ENCODE measurements around the gene TXNL4B.
"Not testable (repeated sequence)": the region's sequence is repeated elsewhere in the genome, so short reads cannot be mapped to it uniquely, and the experiment has no call there.

Gene TXNL4B

DNA sequence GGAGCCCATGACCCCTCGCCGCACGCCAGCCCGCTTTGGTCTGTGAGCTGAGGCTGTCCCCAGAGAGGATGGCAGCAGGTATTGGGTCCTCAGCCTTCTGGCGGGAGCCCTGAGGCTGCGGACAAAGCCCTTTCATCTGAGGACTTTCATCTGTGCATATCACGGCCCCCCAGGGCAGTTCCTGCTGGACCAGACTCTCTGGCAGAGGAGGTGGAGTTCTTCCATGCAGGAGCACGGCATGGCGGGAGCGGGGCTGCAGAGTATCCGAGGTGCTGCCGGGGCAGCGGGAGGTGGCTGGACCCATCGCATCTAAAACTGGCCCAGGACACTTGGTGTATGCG, 19.0 kb upstream of the TXNL4B start:
- no peak for DNase-seq (ENCODE audit: low read depth in 3 of 3)

DNA sequence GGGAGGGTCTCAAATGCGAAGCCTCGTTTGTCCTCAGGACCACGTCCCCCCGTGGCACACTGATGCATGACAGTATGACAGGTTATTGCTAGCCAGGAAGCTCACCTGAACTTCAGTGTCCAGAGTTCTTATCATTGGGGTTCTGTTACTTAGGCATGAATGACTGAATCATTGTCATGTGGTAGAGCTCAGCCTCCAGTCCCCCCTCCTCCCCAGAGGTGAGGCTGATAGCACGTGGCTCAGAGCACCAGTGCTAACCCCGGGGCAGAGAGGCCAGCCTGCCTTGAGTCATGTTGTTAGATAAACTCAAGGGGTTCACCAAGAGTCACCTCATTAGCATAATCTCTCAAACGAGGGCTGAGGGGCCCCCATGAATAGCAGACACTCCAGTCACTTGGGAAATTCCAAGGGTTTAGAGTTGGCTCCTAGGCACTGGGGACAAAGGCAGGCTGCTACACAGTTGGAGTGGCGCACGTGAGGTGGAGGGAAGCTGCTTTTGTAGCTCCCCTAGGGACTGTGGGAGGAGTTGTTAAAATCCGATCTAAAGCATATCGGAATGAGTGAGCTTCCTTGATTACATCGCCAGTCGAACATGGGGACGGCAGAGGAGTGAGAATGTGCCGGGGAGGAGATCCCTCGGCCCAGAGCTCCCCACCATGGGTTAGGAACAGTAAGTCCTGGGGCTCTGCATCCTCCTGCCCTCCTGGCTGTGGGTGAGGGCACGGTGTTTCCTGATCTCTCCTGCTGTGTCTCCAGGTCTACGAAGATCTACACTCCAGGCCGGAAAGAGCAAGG, 18.4 kb upstream of the TXNL4B start:
- no peak for DNase-seq (ENCODE audit: low read depth in 3 of 3)

DNA sequence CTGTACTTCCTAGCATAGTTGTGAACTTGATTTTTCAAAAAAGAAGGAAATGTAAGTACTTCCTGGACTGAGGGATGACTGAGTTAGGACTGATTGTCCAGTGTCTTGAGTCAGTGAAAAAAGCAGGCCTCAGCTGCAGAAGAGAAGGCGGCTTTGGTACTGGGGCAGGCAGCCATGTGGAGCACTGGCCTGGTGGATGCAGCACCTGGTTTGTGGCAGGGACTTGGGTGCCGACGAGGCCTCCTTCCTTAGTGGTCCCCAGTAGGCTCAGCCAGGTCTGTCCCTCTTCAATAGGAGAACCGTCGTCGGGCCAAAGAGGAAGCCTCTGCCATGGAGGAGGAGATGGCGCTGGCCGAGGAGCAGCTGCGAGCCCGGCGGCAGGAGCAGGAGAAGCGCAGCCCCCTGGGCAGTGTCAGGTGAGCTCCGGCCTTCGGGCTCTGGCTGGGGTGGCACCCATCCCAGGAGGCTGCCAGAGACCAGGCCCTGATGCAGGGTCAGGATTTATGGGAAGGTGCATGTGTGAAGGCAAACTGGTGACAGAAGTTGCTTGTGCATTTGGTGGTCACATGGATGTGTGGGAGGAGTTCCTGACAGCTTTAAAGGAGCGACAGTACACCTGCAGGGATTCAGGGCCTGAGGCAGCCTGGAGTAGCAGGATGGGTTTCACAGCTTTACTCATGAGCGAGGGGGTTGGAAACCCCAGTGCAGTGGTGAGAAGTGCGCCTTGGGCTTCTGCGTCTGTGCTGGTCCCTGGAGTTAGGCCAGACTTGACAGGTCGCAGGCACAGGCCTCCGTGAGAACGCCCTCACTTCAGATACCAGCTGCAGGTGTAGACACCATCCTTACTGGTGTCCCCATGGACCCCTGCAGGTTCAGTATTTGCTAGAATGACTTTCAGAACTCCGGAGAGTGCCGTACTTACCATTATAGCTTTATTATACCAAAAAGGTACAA, 17.5 kb upstream of the TXNL4B start:
- DNase-seq (ENCODE audit: low read depth in 3 of 3): no peak

GRCh38 chr16:72109966-72110530, 16.6 kb upstream of the TXNL4B start:
- DNase-seq (ENCODE audit: low read depth in 3 of 3): no peak

DNA sequence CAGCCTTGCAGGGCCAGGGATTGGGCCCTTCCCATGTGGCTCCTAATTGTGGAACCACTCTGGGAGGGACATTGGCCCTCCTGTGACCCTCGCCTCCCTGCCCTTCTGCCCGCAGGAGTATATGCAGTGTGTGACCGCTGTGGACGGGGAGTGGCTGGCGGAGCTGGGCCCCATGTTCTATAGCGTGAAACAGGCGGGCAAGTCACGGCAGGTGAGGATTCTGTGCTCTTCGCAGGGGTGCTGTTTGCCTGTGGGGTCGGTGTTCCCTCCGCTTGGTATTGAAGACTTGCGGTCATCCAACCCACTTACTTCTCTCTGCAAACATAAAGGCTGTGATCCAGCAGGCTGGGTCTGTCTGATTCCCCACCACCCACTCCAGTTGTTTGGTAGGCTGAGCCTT, 15.9 kb upstream of the TXNL4B start:
- DNase-seq (ENCODE audit: low read depth in 3 of 3): no peak

GRCh38 chr16:72108353-72109102, 15.1 kb upstream of the TXNL4B start:
- DNase-seq (ENCODE audit: low read depth in 3 of 3): no peak

- DNase-seq (ENCODE audit: low read depth in 3 of 3): no peak
Measured at GRCh38 chr16:72107371-72107770, 14.0 kb upstream of the TXNL4B start.

DNA sequence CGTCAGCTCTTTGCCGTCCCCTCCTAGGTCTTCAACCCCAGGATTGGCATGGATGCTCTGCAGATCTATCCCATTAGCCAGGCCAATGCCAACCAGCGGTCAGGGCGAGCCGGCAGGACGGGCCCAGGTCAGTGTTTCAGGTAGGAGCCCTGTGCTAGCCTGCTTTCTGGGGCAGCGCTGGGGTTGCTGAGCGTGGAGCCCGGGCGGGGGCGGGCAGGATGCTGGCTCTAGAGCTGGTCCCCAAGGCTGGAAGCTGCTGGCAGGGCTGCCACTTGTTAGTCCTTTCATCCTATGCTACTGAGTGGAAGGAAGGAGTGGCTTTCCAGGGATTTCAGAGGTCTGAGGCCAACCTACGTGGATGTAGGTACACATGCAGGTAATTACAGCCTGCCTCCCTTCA, 12.6 kb upstream of the TXNL4B start:
- no peak for DNase-seq (ENCODE audit: low read depth in 3 of 3)

DNA sequence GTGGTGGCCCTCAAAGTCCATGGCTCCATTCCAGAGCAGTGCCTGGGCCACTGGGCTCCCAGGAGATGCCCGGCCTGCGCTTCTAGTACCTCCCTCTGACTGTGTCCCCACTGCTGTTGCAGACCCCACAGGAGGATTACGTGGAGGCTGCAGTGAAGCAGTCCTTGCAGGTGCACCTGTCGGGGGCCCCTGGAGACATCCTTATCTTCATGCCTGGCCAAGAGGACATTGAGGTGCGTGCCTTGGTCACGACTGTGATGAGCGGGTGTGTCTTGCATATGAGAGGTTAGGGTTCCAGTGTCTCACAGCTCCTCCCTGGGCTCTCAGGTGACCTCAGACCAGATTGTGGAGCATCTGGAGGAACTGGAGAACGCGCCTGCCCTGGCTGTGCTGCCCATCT, 11.5 kb upstream of the TXNL4B start:
- DNase-seq (ENCODE audit: low read depth in 3 of 3): no peak

GRCh38 chr16:72101195-72101594, 7.8 kb upstream of the TXNL4B start:
- no peak for DNase-seq (ENCODE audit: low read depth in 3 of 3)

DNA sequence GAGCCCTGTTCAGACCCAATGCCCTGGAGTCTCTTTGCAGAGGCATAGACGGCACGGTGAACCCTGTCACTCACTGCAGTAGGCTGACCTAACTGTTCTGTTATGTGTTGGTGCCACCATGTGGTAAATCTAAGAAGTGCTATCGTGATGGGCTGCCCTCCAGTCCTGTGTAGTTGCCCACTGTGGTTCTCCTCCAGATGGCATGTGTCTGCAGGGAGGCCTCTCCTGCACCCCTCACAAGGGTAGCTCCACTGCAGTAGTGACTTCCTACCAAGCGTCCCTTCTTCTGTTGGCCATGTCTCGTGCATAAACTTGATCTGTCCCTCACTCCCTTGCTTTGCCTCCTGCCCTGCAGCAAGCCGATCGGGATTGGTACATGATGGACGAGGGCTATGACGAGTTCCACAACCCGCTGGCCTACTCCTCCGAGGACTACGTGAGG, 6.0 kb upstream of the TXNL4B start:
- peak in 2 of 3 experiments; percentile 5 to 7 for DNase-seq (ENCODE audit: low read depth in 3 of 3)

GRCh38 chr16:72098936-72099335, 5.5 kb upstream of the TXNL4B start:
- no peak for DNase-seq (ENCODE audit: low read depth in 3 of 3)

DNA sequence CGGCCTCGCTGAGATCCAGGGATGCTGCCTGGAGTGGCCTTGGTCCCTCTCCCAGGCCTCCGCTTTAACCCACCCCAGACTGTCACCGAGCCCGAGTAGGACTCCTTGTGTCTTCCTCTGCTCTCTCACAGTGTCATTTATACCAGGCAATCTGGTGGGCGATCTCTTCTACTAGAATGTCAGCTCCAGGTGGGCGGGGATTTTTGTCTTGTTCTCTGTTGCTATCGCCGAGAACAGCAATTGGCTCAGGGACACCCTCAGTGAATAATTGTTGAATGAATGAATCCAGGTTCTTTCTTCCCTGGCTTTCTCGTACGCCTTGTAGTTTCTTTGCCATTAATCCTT, 818 bp upstream of the TXNL4B start:
- DNase-seq (ENCODE audit: low read depth in 3 of 3): peak in 2 of 3 experiments; percentile 38 to 41

DNA sequence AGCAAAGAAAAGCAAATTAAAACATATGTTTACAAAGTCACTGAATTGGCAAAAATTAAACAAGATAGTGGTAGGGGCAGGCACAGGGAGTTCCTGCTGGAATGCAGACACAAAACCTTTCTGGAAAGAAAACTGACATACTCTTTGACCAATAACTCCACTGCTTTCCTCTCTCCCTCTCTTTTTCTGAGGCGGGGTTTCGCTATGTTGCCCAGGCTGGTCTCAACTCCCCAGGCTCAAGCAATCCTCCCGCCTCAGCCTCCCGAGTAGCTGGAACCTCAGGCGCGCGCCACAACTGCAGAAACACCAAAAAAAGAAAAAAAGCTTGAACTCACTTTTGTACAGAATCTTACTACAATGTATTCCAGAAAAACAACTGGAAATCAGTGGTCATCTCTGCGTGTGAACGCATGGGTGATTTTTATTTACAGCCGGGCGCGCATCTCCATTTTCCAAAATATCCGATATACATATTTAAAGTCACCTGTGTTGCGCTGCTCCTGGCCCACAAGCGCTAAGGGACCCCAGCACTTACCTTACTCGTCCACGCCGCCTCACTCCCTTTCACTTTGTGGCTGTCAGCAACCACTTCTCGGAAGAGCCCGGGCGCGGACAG, 480 bp downstream of the TXNL4B start:
- no peak for DNase-seq (ENCODE audit: low read depth in 3 of 3)

- no peak for DNase-seq (ENCODE audit: low read depth in 3 of 3)
Measured at GRCh38 chr16:72091217-72091616, 2.2 kb downstream of the TXNL4B start.

- DNase-seq (ENCODE audit: low read depth in 3 of 3): no peak
Measured at GRCh38 chr16:72085002-72085401, 8.4 kb downstream of the TXNL4B start.

GRCh38 chr16:72084445-72084844, 9.0 kb downstream of the TXNL4B start:
- no peak for DNase-seq (ENCODE audit: low read depth in 3 of 3)

DNA sequence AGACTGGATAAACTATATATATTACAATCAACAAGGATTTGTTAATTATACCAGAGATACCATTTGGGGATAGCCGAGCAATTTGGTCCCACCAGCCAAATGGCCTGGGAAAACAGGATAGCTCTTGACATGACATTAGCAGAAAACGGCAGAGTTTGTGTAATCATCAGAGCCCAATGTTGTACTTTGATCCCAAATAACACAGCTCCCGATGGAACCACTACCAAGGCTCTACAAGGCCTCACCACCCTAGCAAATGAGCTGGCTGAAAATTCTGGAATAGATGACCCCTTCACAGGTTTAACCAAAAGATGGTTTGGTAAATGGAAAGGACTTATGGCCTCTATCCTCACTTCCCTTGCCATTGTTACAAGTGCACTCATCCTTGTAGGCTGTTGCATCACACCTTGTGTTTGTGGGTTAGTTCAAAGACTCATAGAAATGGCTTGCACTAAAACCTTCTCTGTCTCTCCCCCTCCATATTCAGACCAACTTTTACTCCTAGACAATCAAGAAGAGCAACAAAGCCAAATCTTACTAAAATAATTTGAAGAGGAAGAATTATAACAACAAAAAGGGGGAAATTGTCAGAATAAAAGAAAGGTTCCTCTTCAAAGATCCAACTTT, 9.5 kb downstream of the TXNL4B start:
- DNase-seq (ENCODE audit: low read depth in 3 of 3): no peak

DNA sequence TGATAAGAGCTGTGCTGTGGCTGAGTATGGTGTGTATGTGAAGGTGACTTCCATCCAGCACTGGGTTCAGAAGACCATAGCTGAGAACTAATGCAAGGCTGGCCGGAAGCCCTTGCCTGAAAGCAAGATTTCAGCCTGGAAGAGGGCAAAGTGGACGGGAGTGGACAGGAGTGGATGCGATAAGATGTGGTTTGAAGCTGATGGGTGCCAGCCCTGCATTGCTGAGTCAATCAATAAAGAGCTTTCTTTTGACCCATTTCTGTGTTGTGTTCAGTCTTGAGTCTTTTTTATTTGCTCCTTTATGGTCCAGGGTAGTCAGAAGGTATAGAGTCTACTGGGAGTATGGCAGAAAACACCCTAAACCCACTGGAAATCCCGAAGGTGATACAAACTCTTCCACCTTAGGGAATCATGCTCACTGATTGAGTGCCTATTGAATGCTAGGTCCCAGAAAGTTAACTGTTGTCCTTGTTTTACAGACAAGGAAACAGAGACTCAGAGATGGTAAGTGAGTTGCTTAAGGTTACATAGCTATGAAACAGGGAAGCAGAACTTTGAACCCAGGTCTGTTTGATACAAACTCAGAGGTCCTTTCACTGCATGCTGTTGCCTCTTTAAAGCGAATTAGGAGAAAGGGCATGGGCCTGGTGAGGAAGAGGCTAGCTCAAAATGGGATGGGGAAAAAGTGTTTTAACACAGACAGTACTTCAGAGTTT, 16.3 kb downstream of the TXNL4B start:
- DNase-seq (ENCODE audit: low read depth in 3 of 3): not testable (repeated sequence)

- not testable (repeated sequence) for DNase-seq (ENCODE audit: low read depth in 3 of 3)
Measured at GRCh38 chr16:72075067-72075466, 18.4 kb downstream of the TXNL4B start.

Measured in stimulated activated CD4-positive, alpha-beta T cell treated with anti-CD3 and anti-CD28 coated beads, TNF-alpha, amount 100 ng/mL, for 4 hours (primary cell).